Kidney (tissue), 14 donors: ENCODE data around the gene PDGFRB. TPM values are rescaled to one million over a fixed set of nuclear protein-coding genes. Genes with fewer than 3 reads are reported as not detected.

Experiments used
- DNase-seq, 5 donors: peaks; one replicate each; pipeline ENCODE4 v3.0.0-alpha.2; 2013 to 2020
- FAIRE-seq: peaks from 2 replicates; lab custom pipeline; 2012; peaks lifted over from hg19 to GRCh38; lab: Jason Lieb, UNC
- H3K27ac ChIP-seq, 2 donors: one replicate each; pipeline ENCODE4 v1.7.0; 2013; ENCODE audit warnings: low read depth in 2 of 2, low read length in 2 of 2, inconsistent platforms in 1 of 2
- H3K27me3 ChIP-seq: one replicate; pipeline ENCODE4 v1.7.1; 2013; ENCODE audit warnings: low read length, inconsistent platforms; ENCODE audit not compliant: control insufficient read depth, insufficient read depth
- H3K36me3 ChIP-seq, 3 donors: one replicate each; pipeline versions ENCODE4 v1.7.0 to v1.7.1; 2013; ENCODE audit warnings: low read length in 3 of 3, control low read depth in 1 of 3, inconsistent platforms in 1 of 3; ENCODE audit not compliant: insufficient read depth in 3 of 3, control insufficient read depth in 2 of 3
- H3K4me1 ChIP-seq, 3 donors: one replicate each; pipeline versions ENCODE4 v1.7.0 to v1.7.1; 2013; ENCODE audit warnings: low read length in 3 of 3, inconsistent platforms in 1 of 3, low read depth in 1 of 3; ENCODE audit not compliant: control insufficient read depth in 2 of 3, insufficient read depth in 2 of 3
- H3K4me3 ChIP-seq, 3 donors: one replicate each; pipeline versions ENCODE4 v1.7.0 to v1.8.1; 2013; ENCODE audit warnings: low read length in 3 of 3, control low read depth in 1 of 3, inconsistent platforms in 1 of 3
- H3K9ac ChIP-seq, 3 donors: one replicate each; pipeline versions ENCODE4 v1.7.0 to v1.7.1; 2013; ENCODE audit warnings: low read length in 3 of 3, control low read depth in 1 of 3, inconsistent platforms in 1 of 3
- H3K9me3 ChIP-seq, 3 donors: one replicate each; pipeline versions ENCODE4 v1.7.0 to v1.7.1; 2013; ENCODE audit warnings: low read length in 3 of 3, control low read depth in 1 of 3, inconsistent platforms in 1 of 3; ENCODE audit not compliant: control insufficient read depth in 2 of 3, insufficient read depth in 1 of 3
- intact Hi-C: fragments of 100-400 bp; cut with DNase I; formaldehyde crosslinking; loops from one replicate; pipeline ENCODE4 v1.11.1; 2022
- polyA plus RNA-seq: library from polyadenylated mRNA; stranded (reverse); fragments of 350-450 nt; fragmentation: Illumina TruSeq; extraction: RNeasy Lipid Tissue Mini Kit (QIAGEN cat#74804); gene quantifications from one replicate; pipeline ENCODE4 v1.2.3, GENCODE V29; 2014; ENCODE audit warnings: low read depth, low replicate concordance; ENCODE audit not compliant: insufficient read depth
- total RNA-seq: library from RNA; stranded (reverse); fragmentation: NEBNext Ultra II Directional; extraction: Animal tissue kit (Norgen Biotek cat#: 25700); gene quantifications from one replicate; pipeline ENCODE4 v1.2.1, GENCODE V29; 2021
- TF ChIP-seq, protein P1 (sequence below): IDR thresholded peaks from 3 replicates; pipeline ENCODE4 v1.5.1; 2012; ENCODE audit warnings: mild to moderate bottlenecking, moderate library complexity, borderline replicate concordance; ENCODE audit not compliant: insufficient read depth; ENCODE audit errors: extremely low read depth
- donor health status: control.
- donor health status: control.
- donor health status: control.
- donor health status: control.
- donor health status: control.
- donor health status: DM: yes; HTN: yes; CAD: no.
- donor health status: Normal renal cell carcinoma (clear cell type).

The PDGFRB gene
- total and polyA plus RNA-seq, 2 donors from 2014 or later = 50.4 to 104 TPM

GRCh38 chr5:150107909-150108447 lies 47.7 kb downstream of the PDGFRB start:
- Histone ChIP-seq H3K4me3 (no peak overlapping the region), H3K9ac (no peak overlapping the region), H3K36me3 (no peaks in the 10 kb centered on the region), H3K4me1 (peaks cover 0 to 1% (median 0%) of the 10 kb centered on the region in 3 donors), H3K27me3 (no peaks in the 10 kb centered on the region), H3K27ac (no peak overlapping the region), H3K9me3 (no peaks in the 10 kb centered on the region)
- FAIRE-seq (no peak), DNase-seq (peak in 1 of 5 donors; percentile 32)
- TF ChIP-seq, protein P1, sequence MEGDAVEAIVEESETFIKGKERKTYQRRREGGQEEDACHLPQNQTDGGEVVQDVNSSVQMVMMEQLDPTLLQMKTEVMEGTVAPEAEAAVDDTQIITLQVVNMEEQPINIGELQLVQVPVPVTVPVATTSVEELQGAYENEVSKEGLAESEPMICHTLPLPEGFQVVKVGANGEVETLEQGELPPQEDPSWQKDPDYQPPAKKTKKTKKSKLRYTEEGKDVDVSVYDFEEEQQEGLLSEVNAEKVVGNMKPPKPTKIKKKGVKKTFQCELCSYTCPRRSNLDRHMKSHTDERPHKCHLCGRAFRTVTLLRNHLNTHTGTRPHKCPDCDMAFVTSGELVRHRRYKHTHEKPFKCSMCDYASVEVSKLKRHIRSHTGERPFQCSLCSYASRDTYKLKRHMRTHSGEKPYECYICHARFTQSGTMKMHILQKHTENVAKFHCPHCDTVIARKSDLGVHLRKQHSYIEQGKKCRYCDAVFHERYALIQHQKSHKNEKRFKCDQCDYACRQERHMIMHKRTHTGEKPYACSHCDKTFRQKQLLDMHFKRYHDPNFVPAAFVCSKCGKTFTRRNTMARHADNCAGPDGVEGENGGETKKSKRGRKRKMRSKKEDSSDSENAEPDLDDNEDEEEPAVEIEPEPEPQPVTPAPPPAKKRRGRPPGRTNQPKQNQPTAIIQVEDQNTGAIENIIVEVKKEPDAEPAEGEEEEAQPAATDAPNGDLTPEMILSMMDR = no peak
- intact Hi-C loops = no loop called here

GRCh38 chr5:150106674-150107426 lies 48.8 kb downstream of the PDGFRB start:
- TF ChIP-seq, protein P1 = no peak
- Histone ChIP-seq H3K27ac (no peak overlapping the region), H3K36me3 (no peaks in the 10 kb centered on the region), H3K9ac (no peak overlapping the region), H3K4me1 (no peaks in the 10 kb centered on the region), H3K9me3 (no peaks in the 10 kb centered on the region), H3K27me3 (no peaks in the 10 kb centered on the region), H3K4me3 (no peak overlapping the region)
- intact Hi-C loops = no loop called here
- FAIRE-seq (no peak), DNase-seq (peak in 3 of 5 donors; percentile 58 to 70 (median 59))

GRCh38 chr5:150105928-150106615 lies 49.6 kb downstream of the PDGFRB start:
- no peak overlapping the region for H3K4me3 ChIP-seq
- DNase-seq (no peak), FAIRE-seq (no peak)
- TF ChIP-seq, protein P1 = no peak
- H3K9me3 ChIP-seq = no peaks in the 10 kb centered on the region
- intact Hi-C loops = no loop called here
- no peaks in the 10 kb centered on the region for H3K27me3 ChIP-seq
- H3K9ac ChIP-seq = no peak overlapping the region
- H3K36me3 ChIP-seq = no peaks in the 10 kb centered on the region
- no peaks in the 10 kb centered on the region for H3K4me1 ChIP-seq
- H3K27ac ChIP-seq = no peak overlapping the region
